GM21723 (cell line): ENCODE results near the gene RIMS1.
"Not testable (repeated sequence)": the region's sequence is repeated elsewhere in the genome, so short reads cannot be mapped to it uniquely, and the experiment has no call there.

Experiments
- ATAC-seq: cut with Tn5 transposase; IDR thresholded peaks from one replicate; pipeline ENCODE4 v1.9.1; 2021; ENCODE audit warnings: mild to moderate bottlenecking, moderate library complexity; ENCODE audit not compliant: unreplicated experiment

Gene RIMS1

DNA sequence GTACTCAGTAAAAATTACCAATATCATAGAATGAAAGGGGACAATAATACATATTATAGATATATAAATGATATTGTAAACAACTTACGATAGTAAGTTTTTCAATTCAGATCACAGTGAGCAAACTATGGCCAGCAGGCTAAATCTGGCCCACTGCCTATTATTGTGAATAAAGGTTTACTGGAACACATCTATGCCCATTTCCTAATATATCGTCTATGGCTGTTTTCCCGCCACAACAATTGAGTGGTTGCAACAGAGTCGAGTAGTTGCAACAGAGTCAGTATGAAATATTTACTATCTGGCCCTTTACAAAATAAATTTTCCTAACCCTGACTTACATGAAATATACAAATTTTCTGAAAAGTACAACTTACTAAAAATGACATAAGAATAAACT lies 438.2 kb downstream of the RIMS1 start:
- no peak for ATAC-seq

DNA sequence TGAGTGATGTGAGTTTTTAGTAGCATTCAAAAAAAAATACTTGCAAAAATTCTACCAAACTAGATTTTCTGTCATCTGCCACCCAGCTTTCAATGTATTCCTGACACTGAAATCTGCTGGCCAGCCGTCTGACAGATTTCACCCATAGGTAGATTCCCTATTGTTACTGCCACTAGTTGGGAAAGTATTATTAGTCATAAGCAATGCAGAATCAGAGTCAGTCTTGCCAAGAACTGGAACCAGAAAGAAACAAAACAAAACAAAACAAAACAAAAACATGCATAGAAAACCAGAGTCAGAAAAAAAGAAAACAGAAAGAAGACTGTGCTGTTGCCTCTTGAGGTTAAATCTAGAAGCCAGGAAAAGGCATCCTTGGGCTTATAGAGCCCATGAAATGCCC lies 442.4 kb downstream of the RIMS1 start:
- ATAC-seq, result no peak

DNA sequence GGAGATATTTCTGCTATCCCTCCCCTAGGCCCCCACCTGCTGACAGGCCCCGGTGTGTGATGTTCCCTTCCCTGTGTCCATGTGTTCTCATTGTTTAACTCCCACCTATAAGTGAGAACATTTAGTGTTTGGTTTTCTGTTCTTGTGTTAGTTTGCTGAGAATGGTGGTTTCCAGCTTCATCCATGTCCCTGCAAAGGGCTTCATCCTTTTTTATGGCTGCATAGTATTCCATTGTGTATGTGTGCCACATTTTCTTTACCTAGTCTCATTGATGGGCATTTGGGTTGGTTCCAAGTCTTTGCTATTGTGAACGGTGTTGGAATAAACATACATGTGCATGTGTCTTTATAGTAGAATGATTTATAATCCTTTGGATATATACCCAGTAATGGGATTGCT lies 448.9 kb downstream of the RIMS1 start:
- ATAC-seq, result not testable (repeated sequence)

DNA sequence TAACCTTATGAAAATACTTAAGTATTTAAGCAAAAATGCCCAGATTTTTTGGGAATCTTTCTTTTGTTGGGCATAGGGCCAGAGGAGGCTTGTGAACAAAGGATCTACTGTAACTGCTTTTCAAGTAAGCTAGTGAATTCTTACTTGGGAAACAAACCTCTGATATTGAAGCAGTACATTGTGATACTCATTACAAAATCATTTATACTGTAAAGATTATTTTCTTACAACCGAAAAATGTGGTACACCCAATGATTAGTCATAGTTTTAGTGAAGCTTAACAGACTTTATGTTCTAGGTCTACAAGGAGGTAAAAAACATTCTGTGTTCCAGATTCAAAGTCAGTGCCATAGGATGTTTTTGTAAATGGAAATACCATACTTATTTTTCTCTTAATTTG lies 462.6 kb downstream of the RIMS1 start:
- ATAC-seq, result no peak

DNA sequence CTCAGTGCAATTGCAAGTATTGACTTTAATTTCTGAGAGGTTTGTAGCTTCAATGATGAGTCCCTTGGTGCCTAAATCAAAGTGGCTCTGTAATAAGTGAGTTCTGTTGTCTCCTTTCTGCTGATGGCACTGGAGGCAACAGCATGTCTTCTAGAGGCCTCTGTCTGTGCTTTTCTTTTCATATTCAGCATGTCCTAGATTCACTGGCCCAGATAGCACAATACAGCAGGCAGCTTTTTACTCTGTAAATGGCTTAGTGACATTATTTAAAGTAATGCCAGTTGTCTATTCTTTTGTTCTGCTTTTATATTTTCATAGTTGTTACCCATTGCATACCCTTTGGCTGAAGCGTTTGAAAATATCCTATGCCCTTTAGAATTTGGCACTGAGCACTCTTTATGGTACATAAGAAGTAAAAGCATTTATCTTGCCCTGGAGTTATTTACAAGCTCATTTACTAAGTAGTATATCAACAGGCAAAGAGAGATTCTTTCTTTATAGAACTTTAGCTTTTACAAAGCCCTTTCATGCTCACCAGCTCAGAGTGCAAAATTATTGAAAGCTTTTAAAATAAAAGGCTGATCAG lies 464.0 kb downstream of the RIMS1 start:
- ATAC-seq, result no peak

DNA sequence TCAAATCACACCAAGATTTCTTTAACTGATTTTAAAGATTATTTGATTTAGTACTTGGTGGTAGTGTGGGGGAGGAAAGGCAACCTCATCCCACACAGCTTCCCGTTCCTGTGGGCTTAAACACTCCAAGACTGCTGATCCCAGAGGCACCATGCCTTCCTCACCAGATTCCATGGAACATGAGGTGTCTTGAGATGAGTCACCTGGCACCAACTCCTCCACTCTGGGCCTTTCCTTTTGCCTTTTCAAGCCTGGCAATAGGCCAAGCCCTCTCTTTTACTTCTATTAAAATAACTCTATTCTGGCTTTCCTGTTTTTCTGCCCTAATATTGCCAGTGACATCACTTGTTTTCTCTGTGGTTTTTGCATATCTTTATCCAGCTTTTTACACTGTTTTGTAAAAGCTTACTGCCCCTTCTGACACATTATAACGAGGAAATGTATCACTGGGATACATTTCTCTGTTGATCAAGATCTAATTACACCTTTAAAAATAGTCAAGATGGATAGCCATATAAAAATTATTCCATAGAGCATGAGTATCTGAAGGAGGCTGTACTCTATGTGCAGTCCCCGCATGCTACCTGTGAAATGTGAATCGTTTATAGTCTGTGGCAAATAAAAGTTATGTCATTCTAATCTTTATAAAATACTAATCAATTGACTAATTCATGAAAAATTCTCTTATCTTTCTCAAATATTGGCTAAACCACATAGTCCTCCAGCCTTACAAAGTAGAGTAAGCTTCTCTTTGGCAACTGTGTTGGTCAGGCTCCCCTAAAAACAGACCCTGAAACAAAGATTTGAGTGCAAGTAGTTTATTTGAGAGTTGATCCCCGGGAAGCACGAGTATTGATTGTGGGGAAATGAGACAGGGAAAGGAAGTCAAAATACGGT lies 477.7 kb downstream of the RIMS1 start:
- ATAC-seq, result no peak

DNA sequence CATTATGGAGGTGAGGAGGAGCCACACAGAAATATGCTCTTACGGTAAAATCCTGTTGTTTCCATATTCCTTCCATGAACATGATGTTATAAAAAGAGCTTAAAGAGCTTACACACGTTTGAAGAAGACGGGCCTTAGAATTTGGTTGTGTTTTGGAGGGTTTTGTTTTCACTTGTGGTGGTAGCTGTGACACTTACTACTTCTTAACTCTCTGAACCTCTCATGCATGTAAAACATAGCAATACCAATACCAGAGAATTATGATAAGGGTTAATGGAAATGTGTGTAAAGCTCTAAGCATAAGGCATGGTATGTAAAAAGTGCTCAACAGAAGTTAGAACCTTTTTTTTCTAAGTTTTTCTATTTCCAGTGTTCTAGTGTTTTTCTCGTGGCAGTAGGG lies 479.4 kb downstream of the RIMS1 start:
- ATAC-seq, result no peak

DNA sequence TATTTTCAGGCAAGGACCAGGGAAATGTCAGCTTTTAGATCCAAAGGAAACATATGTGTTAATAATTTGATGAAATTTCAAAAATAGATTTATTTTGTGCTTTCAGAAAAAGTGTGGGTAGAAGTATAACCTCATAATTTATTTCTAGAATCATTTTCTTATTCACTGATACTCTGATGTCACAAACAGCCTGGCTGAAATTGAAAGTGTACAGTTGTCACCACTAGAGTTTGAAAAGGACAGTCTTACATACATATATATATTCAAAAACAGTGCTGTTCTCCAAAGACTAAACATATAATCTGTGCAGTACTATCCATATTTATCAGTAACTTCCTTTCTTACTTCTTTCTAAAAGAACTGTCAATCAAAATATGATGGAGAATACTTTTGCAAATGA lies 481.1 kb downstream of the RIMS1 start:
- peak; percentile 54 for ATAC-seq

DNA sequence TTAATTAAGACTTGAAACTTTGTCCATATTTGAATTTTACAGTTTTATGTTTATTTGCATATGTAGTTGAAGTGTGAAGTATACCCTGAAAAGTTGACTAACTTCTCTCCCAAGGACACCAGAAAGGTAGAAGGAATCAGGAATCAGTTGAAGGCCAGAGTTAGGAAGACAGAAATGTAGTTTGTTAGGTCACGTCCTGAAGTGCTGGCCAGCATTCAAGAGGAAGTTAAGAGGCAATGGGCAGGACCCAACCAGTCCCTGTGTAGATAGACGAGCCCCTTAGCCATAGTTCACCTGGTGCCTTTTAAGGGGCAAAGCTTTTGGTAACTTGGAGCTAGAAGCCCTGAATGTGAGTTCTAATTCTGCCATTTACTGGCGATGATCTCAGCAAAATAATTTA lies 485.1 kb downstream of the RIMS1 start:
- ATAC-seq, result no peak

DNA sequence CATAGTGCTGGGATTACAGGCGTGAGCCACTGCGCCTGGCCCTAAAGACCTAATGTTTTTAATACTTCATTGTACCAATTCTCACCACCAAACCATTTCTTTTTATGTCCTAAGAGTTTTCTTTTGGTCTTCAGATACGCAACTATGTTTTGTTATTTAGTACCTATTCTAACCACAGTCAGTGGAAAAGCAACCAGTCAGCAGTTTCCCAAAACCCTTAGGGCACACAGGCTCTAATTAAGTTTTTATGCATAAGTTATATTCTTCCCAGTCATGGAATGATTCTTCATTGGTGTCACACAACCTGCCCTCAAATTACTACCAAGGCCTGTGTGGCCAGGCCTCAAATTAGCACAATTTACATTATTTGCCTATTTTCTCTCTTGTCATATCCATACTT lies 487.8 kb downstream of the RIMS1 start:
- no peak for ATAC-seq

DNA sequence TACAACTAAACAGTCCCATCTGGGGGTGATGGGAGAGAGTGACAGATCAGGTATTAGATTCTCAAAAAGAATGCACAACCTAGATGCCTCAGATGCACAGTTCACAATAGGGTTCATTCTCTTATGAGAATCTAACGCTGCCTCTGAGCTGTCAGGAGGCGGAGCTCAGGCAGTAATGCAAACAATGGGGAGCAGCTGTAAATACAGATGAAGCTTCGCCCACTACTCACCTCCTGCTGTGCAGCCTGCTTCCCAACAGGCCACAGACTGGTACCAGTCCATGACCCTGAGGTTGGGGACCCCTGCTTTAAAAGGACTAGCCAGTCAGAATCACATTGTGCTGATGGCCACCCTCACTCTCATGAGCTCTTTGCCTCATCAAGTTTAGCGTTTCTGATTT lies 488.5 kb downstream of the RIMS1 start:
- ATAC-seq, result no peak

DNA sequence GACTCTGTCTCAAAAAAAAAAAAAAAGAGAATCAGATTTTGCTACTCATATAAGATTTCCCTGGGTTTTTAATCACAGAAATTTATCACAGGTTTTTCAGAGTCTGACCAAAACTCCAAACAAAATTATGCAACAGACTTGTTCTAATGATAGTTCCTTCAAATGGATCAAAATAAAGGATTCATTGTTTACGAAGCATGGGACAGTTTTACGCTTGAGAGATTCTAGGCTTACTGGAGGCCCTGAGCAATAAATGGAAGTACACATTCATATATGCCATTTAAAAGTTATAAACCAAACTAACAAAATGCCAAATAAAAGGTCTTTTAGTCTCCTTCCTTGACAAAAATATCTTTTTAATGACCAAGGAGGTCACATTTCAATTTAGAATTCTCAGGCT lies 490.4 kb downstream of the RIMS1 start:
- no peak for ATAC-seq

DNA sequence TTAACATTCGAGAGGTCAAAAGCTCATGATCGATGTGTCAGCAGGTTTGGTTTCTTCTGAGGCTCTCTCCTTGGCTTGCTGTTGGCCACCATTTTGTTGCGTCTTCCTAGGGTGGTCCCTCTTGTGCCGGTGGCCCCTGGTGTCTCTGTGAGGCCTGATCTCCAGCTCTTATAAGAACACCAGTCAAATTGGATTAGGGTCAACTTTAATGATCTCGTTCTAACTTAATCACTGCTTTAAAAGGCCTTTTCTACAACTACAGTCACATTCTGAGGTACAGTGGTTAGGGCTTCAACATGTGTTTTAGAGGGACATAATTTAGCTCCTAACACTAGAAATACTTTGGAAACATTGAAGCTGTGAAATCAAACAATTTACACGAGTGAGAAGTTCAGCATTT lies 494.7 kb downstream of the RIMS1 start:
- no peak for ATAC-seq

DNA sequence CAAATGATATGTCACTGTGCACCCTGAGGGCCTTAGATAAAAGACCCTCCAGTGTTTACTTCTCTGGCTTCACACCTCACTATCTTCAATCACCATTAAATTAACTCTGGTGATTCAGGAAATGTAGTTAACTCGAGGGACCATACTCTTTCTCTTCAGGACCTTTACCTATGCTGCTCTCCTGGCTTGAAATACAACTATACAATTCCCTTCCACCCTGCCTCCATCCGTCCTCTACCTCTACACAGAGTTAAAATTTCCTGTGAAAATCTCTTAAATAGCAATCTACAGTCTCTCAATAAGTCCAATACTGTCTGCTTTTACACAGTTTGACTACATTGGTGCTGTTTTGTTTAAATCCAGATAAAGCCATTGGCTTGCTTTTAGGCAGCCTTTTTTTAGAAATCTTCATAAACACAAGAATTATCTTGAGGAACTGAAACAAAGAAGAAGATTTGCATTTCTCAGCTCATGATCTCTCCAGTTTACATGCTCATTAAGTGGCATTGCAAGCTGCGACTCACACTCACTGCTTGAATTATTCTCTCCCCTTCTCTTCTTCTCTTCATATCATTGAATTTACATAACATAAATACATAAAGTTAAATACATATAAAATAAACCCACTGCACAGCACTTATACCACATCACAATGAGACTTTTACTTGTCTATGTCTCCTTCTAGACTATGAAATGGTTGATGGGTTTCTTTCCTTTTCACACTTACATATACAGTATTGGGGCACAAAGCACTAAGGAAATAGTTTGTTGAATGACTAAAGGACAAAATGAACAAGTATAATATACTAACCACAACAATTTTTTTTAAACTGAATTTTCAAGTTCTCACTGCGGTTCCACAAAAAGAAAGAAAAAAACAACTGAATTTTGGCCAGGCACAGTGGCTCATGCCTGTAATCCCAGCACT lies 496.5 kb downstream of the RIMS1 start:
- peak; percentile 98 for ATAC-seq

DNA sequence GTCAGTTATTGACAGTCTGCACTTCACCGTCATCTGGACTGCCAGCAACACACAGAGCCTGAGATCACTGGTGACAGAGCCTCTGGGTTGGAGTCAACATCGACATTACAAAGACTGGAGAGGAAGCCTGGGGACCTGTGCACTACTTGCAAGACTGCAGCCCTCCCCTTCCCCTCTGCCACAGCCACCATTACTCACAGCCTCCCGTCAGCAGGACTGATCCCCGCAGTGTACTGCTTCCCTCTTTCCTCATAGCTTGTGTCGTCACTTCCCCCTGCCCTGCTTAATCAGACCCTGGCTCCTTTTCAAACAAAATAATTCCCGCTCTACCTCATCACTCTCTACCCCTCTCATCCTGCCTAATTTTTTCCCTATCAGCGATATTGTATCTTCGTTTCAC lies 500.0 kb downstream of the RIMS1 start:
- ATAC-seq, result no peak

DNA sequence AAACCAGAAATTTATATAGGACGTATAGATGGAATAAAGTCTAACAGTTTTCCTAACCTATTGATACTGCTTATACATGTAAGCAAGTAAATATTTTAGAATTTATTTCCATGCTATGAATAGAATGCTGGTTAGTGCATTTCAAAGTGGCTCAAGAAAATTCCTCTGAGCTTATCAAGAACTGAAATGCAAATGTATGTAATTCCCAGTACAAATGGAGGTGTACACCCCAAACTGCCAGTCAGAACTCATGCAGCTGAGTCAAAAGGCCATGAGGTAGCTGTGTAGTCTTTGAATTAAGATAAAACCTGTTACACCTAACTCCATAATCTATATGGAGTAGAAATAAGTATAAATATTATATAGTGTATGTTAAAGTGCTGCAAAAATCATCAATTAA lies 503.3 kb downstream of the RIMS1 start:
- ATAC-seq, result no peak

DNA sequence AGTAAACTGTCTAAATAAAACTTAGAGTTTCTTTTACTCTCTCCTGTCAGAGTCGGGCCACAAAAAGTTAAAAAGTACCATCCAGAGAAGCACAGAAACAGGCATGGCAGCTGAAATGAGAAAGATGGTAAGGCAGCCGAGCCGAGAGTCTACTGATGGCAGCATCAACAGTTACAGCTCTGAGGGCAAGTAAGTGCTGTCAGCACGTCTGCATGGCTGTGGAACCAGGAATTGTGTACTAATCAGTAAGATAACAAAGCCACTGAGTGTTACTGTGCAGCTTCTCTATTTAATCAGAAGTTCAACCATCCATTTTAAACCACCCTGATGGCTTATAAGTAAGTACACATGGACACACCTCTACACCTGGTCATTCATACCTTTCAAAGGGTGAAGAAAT lies 504.2 kb downstream of the RIMS1 start:
- ATAC-seq, result no peak

DNA sequence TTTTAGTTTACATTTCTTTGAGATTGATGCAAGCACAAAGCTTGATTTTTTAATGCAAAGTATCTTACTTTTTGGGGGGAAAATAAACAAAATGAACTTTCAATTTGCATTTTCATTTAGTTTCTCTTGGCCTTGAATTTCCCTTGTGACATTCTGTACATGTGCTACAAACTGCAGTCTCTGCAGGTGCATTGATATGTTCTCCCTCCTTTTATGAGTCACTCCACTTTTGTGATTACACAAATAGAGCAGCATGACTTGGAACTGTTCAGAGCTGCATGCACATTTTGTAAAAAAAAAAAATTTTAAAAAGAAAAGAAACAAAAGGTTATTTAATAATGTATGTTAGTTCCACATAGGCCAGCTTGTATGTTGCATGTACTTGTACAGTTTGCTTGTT lies 515.5 kb downstream of the RIMS1 start:
- ATAC-seq, result no peak

DNA sequence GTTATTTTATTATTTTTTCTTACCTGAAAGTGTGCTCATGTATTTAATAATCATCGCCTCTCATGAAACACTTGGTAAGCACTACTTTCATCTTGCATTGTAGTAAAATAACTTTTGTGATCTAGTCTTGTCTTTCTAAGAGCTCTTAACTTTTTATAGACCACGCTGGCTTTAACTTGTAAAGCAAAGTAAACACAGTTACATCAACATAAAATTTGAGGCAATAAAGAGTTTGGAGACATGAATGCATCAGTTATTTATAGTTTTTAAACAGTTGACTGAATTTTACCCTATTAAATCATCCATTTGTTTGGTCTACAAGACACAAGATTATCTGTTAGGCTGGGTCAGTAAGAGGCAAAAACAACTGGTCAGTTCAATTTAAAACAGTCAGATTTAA lies 517.1 kb downstream of the RIMS1 start:
- ATAC-seq, result no peak

DNA sequence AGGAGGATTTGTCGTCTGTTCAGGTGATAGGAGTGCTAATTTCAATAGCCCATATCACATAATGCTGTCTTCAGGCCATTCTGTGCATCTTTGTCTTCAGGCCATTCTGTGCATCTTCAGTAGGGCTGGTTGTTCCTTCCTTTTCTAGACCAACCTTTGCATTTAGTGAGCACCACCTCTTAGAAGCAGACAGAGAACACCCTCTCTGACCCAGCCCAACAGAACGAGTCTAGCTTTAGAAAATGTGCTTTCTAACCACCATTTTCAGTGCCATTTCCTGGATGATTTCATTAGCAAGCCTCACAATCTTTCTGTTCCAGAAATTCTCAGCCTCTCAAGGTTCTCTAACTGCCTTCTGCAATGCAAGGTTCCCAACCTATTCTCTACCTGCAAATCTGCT lies 520.2 kb downstream of the RIMS1 start:
- peak; percentile 76 for ATAC-seq

DNA sequence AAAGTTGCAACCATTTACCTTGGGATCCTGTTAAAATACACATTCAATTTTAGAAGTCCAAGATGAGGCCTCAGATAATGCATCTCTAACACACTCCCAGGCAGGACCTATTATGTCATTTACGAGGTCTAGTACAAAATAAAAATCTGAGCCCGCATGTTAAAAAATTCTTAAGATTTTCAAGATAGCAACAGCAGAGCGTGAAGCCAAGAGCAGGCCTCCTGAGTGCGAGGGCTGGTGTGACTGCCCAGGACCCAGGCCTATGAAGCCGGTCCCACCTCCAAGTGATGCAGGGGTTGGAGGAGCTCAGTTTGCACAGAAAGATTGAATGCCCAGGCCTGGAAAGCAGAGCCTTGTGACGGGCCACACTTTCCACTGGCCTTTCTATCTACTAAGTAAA lies 524.4 kb downstream of the RIMS1 start:
- ATAC-seq, result no peak
